GM19043 (cell line): ENCODE data around the gene POMGNT2.
A peak's percentile ranks its signal among the peaks of the same experiment; 100 is the strongest.

Source experiments
- ATAC-seq: cut with Tn5 transposase; IDR thresholded peaks from one replicate; pipeline ENCODE4 v1.9.1; 2021; ENCODE audit warnings: low read depth; ENCODE audit not compliant: unreplicated experiment

POMGNT2 gene

DNA sequence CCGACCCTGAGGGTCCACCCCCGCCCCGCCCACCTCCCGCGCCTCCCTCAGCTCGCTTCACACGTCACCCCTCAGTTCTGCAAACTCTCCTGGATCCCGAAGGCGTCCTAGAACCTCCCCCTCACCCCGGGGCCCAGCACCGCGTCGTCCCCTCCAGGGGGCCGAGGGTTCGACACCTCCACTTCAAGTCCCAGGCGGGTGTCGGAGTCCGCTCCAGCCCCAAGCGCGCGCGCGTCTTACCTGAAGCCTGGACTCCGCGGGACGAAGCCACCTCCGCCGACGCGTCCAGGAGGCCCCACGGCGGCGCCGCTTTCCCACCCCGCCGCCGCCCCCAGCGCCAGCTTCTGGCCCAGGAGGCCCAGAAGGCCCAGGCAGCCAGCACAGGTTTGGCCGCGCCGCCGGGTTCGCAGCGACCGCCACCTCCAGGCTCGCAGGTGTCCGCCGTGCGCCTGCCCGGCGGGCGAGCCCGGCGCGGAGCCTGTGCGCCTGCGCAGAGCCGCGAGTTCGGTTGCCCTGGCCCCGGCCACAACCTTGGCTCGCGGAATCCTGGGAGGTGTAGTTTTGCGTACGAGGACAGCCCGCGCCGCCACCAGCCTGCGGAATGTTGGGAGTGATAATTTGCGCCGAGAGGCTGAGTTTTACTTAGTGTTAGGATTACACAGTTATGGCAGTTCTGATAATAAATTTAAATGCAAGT, at the start of gene POMGNT2:
TSS of gene POMGNT2 (minus strand) at position 484 of the 697 bp plus-strand sequence. CDS start 24,648 bp downstream, outside the sequence.
- peak; percentile 87 for ATAC-seq

DNA sequence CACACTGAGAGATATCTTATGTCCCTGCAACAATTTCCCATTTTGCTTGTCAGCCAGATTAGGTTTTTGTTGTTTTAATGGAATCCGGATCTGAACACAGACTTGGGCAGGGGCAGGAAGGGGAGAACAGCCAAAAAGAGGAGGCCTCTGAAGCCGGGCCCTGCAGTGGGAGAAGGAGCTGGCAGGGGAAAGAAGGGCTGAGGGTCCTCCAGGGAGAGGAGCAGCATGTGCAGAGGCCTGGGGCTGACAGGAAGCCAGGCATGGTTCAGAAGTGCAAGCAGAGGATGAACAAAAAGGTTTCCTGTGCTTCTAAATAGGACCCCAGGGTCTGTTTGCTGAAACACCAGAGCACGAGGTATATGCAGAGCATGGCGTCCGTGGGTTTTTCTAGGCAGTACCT, 49.1 kb upstream of the POMGNT2 start:
- ATAC-seq = no peak

DNA sequence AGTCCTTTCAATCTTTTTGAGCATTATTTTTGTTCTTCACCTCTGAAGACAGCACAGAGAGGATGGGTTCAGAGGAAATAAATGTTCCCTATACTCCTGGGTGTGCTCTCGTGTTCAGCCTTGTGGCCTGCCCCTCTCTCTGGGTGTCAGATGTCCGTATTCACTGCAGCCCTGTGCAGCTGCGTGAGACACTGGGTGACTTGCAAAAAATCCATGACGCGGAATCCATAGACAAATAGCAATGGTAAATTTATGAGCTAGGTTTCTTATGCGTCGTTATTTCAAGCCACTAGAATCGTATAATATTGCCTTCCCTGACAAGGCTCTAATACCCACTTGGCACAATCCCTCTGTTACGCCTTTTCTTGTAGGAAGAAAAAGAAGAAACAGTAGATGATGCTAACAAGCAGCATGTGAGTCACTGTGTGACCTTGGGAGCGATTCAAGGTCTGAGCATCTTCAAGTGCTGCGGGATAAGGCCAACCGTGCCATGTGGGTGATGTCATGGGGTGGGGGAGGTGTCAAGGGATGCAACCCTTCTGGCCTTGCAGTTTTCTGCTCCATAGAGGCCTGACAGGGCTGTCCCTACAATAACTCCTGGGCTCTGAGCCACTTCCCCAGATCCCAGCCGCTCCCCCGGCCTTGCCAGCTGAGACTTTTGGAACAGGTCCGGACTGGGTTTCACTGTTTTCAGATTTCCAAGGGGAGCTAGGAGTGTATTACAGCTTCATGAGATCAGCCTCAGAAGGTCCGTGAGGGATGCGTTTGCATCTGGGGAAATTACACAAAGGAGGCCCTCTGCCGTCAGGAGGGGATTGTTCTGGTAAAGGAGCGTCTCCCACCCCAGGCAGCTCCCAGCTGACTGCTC, 47.6 kb upstream of the POMGNT2 start:
- no peak for ATAC-seq

DNA sequence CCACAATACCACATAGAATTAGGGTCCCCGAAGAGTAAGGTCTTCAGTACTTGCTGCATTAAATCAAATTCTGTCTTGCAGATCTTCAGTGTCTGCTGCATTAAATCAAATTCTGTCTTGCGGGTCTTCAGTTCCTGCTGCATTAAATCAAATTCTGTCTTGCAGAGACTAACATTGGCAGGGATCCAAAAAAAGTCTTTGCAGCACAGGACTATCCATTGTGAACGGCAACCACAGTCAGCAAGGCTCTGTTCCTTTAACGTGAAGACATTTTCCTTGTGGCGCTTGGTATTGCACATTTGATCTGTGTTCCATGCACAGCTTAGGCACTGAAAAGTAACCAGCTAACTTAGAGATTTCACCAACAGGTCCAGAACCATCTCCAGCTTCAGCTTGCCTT, 46.8 kb upstream of the POMGNT2 start:
- no peak for ATAC-seq

DNA sequence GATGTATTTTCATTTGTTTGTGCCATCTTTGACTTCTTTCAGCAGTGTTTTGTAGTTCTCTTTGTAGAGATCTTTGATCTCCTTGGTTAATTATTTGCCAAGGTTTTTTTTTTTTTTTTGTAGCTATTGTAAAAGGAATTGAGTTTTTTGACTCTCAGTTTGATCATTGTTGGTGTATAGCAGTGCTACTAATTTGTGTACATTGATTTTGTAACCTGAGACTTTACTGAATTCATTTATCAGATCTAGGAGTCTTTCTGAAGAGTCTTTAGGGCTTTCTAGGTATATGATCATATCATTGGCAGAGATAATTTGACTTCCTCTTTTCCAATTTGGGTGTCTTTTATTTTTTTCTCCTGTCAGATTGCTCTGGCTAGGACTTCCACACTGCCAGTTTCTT, 42.2 kb upstream of the POMGNT2 start:
- ATAC-seq = no peak

DNA sequence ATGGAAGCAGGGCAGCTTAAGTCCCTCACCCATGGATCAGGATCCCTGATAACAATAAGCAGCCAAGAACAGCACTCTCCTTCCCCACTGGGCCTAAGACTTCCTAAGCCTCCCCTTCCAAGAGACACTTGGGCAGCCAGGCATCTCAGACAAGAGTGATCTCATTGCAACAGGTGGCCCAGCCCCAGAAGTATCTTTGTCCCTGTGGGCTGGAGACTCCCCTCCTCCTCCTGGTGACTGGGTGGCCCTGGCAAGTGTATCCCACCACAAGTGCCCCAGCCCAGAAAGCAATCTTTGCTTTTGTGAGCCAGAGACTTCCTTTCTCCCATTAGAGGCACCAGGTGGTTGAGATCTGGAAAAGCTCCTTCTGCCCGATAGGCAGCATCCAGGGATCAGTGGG, 40.7 kb upstream of the POMGNT2 start:
- no peak for ATAC-seq

DNA sequence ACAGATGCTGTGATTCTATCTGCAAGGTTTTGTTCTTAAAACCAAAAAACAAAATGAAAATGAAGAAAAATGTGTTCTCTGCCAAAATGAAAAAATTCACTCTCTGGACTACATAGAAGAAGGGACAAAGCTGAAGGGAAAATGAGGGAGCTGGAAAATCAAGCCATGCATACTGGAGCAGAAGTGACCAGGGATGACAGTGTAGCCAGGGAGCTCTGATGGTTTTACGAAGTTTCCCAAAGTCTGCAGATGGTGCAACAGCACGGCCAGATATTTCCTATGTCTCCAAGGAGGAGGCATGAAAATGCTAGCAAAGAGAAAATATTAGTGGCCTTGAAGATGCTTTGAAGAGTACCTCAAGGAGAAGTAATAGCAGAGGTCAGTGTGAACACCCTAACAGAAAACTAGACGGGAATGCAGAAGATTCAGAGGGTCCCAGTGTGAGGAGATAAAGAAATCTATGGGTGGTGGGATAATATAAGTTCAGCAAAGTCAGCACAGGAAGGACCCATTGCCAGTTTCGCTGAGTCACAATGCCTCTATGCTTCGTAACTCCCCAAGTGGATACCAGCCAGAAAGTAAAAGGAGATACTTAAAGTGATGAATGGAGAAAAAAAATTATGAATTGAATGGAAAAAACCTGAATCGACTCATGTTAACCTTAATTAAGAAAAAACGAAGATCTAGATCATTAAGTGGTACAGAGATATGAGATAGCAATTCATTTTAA, 39.0 kb upstream of the POMGNT2 start:
- ATAC-seq = no peak

DNA sequence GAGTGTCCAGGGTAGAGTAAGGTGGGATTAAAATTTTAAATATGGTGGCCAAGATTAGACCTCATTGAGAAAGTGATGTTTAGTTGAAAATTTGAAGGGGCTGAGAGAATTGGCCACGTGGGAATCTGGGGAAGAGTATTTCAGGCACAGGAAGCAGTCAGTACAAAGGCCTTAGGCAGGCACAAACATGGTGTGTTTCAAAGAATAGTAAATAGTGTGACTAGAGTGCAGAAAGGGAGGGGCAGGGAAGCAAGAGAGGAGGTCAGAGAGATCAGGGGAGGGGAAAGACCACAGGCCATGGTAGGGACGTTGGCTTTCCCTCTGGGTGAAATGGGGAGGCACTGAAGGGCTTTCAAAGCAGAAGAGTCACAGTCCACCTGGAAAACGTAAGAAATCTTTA, 36.6 kb upstream of the POMGNT2 start:
- ATAC-seq = no peak

DNA sequence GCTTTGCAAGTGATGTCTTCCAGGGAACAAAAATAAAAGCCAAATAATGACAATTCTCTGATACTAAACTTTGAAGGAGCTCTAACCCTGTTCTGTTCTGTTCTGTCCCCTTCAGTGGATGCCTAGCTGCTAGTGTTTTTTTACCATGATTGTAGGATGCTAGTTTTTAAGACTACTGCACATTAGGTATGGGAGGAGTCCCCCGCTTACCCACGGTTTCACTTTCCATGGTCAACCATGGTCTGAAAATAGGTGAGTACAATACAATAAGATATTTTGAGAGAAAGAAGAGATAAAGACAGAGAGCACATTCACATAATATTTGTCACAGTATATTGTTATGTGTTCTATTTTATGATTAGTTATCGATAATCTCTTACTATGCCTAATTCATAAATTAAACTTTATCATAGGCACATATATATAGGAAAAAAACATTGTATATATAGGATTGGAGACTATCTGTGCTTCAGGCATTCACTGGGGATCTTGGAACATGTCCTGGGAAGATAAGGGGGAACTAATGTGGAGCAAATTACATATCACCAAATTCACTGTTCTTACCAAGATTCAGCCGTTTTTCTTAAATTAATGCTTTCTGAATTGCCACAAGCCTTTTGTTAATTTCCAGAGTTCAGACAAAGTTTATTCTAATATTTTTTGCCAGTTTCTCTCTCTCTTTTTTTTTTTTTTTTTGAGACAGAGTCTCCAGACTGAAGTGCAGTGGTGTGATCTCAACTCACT, 32.8 kb upstream of the POMGNT2 start:
- no peak for ATAC-seq

DNA sequence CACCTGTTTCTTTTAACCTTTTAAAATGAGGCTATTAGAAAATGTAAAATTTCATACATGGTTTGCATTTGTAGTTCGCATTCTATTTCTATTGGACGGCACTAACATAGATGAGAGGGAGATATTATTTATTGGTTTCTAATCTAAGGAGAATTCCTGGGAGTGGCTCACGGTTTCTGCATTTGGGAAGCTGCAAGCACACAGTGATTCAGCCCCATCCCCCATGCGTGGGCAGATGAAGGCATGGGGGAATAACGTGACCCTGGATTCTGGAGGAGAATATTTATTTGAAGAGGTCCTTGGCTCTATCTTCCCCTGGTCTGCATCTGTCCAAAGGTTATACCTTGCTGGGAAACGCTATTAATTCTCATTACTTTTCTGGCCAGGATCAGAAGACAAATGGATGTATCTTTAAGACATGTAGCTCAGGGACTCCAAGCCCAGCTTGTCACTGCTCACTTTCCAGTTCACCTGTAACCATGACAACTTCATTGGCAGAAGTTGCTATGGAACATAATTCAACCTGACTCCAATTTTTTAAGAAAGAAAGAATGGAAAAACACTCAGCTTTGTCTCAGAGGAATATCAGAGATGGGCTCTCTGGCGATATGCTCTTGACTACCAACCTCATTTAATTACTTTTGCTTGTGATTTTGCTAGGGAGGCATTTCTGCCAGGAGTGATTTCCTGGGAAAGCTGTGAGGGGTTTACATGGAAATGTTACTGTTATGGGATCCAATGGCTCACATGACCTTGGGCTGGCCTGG, 27.2 kb upstream of the POMGNT2 start:
- ATAC-seq = no peak

DNA sequence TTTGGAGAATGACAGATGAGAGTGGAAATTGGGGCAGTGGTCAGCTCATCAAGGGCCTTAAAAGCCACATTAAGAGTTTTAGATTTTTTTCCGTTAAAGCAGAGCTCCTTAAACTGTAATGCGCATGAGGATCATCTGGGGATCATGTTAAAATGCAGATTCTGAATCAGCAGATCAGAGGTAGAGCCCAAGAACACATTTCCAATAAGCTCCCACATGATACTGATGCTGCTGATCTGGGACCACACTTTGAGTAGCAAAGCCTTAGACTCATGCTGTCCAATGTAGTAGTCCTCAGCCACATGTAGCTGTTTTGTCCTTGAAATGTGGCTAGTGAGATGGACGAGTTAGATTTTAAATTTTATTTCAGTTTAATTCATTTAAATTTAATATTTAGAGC, 26.3 kb upstream of the POMGNT2 start:
- no peak for ATAC-seq

DNA sequence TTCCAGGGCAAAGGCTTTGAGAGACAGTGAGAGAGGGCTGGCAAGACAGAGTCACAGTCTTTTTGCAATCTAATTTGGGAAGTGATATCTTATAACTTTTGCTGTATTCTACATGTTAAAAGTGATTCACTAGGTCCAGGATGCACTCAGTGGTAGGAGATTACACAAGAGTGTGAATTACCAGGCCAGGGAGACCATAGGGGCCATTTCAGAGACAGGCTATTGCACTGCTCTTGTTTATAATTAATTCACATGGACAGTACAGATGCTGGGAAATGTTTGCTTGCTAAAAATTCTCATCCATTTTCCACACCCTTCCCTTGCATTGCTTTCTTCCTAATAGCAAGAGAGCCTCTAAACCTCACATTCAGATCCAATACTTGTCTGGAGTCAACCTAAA, 22.6 kb upstream of the POMGNT2 start:
- ATAC-seq = no peak

DNA sequence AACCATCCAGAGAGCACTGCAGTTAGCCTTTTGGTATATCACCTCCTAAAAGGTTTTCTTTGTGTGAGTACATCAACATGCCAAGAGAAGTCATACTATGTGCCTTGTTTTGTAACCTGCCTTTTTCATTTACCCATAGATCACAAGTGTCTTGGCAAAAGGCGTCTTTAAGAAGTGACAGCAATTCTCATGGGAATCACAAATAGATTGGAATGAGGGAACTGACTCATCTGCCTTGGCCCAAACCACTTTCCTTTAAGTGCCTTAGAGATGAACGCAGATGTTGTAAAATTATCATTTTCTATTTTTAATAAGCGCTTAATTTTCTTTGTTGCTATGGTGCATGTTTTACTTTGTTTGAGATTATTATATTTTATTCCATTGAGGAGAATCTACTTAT, 20.7 kb upstream of the POMGNT2 start:
- no peak for ATAC-seq

DNA sequence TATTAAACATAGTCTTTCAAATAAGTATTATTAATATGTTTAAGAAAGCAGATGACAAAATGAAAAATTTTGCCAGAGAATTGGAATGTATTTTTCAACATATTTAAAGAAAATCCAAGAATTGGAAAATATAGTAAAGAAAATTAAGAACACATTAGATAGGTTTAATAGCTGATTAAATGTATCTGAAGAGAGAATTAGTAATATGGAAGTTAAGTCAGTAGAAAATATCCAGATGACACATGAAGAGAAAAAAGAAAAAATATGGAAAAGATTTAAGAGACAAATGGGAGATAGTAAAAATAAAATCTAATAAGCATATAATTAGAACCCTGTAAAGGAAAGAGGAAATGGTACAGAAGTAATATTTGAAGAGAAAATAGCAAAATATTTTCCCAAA, 18.0 kb upstream of the POMGNT2 start:
- ATAC-seq = no peak

DNA sequence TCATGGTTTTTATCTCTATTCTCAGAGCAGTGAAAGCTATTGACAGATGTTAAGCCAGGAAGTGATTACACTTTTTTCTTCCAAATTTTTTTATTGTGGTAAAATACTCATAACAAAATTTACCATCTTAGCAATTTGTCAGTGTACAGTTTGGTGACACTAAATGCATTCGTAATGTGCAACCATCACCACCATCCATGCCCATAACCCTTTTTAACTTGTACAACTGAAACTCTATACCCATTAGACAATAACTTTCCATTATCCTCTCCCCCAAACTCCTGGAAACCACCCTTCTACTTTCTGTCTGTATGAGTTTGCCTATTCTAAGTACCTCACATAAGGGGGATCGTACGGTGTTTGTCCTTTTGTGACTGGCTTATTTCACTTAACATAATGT, 15.1 kb upstream of the POMGNT2 start:
- ATAC-seq = no peak

DNA sequence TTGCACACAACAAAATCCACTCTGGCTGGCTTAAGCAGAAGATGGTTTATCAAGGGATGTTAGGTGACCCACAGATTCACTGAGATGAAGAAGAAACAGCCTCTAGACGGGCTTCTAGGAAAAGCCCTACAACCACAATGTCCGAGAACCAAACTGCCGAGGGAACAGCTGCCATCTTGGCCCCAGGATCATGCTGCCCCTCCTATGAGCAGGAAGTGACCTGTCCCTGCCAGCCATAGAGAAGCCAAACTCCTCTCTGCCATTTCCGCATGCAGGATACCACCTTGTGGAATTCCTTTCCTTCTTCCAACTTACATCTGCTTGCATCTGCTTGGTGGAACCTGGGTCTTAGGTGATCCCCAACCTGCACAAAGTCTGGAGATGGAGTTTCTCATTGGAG, 11.4 kb upstream of the POMGNT2 start:
- ATAC-seq = no peak

DNA sequence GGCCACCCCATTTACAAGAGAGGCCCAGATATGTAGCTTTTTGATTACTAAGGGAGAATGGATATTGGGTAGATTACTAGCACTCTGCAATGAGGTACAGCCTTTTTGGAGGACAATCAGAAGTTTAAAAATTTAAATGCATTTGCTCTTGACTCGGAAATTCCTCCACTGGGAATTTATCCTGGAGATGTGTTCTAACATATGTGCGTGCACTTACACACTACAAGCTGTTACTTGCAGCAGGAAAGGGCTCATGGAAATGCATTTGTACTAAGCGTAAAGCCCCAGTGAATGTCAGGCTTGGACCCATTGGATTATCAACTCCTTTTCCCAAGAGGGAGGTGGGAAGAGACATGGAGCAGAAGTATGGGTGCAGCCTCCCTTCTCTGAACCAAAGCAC, 7.8 kb upstream of the POMGNT2 start:
- no peak for ATAC-seq

DNA sequence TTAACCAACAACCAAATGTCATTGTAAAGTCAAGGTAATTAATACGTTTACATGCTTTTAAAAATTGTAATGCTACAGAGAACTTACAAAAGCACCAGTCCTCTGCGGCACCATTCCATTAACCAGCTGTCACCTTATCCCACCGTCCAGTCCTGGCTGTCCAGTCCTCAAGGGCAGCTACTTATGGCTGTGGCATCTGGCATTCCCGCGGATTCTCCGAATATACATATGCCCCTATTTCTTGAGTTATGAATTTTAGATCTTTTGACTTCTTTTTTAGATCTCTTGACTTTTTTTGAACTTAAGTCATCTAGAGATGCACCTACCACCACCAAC, 382 bp upstream of the POMGNT2 start:
- ATAC-seq = no peak

DNA sequence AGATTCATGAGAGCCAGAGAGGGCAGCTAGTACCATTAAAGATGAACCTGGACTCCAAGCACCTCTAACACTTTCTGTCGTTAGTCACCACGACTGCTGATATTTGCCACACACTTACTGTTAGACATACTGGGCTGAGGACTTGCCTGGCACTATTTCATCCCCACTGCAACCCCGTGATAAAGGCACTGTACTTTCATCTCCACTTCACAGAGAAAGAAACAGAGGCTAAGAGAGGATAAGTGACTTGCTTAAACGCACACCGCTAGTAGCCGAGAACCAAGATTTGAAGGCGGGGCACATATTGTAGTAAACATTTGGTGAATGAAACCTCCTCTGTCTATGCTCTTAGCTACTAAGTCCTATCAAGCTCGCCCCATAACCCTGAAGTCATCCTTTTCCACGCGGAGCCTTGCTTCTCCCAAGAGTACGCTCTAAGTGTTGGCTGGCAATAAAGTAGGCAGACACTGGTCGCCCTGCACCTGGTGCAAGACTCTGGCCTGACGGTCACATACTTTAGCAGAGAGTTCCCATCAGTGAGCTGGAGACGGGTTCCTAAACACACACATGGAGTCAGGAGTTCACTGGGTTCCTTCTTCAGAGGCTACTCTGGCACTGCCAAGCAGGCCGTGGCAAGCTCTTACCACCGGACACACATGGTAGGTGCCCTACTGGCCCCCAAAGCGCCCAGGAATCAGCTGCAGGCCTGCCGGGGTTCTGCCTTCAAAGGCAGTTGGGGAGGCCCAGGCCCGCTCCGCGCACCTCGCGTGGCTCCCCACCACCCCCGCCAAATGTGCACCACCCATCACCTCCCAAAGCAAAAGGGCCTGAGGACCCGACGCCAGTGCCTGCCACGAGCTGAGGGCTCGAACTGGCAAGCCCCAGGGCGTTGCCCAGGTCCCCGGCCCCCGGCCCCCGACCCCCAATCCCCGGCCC, 951 bp downstream of the POMGNT2 start:
- ATAC-seq = no peak
